NCI-H1417 treated with DMSO at 0.1 percent for 48 hours (cell line): ENCODE results near the gene FHL5.
A peak's percentile ranks its signal among the peaks of the same experiment; 100 is the strongest.
"Not testable (repeated sequence)": the region's sequence is repeated elsewhere in the genome, so short reads cannot be mapped to it uniquely, and the experiment has no call there.

ENCODE experiments used
- DNase-seq: peaks from one replicate; lab custom pipeline; 2025; lab: John Stamatoyannopoulos, UW

Gene FHL5

DNA sequence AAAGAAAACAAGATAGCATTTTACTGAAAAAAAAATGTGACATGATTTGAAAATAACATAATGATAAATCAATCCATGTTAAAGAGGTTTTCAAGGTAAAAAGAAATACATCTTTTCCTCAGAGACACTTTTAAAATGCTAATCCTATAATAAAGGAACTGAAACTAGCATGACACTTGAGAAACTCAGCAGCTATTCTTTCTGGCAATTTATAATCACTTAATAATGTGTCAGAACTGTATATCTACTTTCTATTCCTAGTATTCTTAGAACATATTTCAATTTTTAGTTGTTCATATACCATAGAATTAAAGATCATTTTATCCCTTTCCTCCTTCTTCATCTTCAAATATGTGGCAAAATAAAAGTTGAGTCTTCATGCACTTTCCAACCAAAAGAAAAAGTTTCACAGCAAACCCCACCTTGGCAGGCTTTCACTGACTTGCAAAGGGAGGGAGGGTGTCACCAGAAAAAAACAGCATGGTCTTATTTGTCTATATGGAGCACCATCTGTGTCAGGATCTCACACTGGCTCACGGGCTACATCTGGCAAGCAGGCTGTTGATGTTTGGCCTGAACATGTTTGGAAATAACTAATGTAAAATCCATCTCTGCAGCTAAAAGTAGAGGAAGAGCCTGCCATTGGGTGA, 48.5 kb downstream of the FHL5 start:
- no peak for DNase-seq

DNA sequence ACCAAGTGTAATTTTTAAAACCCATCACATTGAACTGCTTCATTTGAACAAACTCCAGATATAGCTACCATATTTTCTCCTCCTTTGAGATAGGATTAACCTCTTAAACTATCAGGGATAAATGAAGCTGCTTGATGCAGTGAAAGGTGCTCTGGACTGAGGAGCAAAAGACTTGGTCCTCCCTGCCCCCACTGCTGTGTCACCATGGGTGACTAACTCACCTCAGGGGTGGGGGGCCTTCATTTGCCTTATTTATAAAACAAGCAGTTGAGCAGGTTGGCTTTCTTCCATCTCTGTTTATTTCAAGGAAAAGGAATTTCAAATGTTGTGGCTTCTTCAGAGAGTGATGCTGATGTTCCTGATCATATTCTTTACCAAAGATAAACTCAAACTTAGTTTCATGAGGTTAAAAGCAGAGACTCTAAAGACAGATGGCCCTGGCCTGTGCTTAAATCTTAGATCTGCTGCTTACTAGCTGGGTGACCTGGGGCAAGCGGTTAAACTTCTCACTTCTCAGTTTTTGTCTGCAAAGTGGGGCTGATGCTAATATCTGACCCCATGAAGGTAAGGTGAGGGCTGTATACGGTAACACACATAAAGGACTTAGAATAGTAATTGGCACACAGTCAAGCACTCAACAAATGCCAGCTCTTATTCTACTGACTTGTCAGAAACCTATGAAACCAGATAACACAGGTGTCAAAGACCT, 50.5 kb downstream of the FHL5 start:
- no peak for DNase-seq

DNA sequence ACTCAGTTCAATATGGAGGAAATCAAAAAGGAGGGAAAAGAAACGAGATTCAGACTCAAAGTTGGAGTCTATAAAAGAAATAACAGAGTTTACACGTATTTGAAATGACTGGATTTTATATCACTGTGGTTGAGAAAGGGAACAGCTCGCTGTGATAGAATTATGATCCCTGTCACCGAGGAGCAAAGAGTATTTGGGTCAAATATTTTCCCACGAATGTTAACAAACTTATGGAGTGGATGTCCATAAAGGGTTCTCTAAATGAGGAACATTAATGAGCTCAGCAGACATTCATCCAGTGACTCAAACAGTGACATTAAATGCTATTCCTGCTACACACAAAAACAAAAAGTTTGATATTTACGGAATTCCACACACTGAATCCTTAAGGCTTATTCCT, 57.9 kb downstream of the FHL5 start:
- DNase-seq = no peak

DNA sequence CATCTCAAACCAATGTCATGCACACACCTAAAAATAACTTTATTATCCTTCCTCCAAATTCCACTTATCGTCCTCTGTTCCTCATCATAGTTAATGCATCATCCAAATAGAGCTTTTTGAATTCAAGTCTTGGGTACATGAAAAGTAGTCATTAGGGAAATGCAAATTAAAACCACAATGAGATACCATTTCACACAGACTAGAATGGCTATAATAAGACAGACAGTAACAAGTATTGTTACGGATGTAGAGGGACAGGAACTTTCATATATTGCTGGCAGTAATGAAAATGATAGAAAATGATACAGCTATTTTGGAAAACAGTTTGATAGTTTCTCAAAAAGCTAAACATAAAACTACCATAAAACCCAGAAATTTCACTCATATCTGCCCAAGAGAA, 59.1 kb downstream of the FHL5 start:
- DNase-seq = no peak

DNA sequence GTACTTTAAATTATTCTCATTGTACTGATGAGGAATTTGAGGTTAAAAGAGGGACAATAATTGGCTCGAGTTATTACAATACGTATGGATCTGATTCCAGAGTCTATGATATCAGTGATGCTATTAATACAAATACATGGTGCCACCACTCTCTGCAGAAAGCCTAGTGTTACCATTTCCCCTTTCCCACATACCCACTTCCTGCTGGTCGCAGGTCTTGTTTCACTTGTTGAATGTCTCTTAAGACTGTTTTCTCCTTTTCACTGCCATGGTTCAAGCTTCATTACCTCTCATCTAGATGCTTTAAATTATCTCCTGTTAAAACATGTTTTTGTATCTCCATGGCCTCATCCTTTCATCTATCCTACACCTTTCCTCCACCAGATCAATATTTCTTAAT, 62.0 kb downstream of the FHL5 start:
- DNase-seq = no peak

DNA sequence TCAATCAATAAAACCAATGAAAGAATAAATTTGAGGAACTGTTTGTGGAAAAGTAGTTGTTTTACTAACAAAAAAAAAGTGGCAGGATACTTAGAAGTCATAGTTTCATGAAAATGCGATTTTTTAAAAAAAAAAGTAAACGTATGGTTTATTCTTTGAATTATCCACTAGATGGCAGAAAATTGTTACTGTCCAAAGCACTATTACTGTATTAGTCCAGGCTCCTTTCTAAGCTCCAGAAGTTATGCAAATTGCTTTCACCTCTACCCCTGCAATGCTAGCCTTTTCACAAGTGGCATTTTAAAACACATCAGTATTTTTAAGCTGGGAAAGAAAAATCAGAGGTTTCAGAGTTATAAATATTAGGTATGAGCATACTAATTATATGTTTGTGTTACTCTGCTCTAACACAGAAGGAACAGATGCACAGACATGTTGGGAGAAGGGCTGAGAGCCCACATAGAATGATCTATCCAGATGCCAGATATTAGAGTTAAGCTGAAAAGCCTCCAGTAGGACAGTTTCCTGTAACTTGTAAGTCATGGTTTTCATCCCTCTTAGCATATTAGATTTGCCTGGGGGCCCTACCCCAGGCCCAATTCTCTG, 63.9 kb downstream of the FHL5 start:
- DNase-seq = peak; percentile 50

DNA sequence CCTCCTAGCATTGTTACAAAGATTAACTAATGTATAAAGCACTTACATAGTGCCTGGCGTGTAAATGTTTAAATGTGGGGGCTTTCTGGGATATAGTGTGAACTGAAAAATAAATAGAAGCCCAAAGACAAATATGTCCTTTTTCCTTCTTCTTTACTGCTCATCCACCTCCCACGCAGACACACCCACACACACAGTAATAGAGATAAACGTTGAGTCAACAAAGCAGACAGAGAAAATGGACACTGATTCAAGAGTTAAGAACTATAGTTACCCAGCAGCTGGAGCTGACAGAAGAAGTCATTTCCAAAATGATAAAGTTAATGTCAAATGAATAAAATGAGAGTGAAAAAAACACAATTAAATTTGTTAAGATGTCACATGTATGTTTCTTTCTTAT, 68.3 kb downstream of the FHL5 start:
- DNase-seq = no peak

DNA sequence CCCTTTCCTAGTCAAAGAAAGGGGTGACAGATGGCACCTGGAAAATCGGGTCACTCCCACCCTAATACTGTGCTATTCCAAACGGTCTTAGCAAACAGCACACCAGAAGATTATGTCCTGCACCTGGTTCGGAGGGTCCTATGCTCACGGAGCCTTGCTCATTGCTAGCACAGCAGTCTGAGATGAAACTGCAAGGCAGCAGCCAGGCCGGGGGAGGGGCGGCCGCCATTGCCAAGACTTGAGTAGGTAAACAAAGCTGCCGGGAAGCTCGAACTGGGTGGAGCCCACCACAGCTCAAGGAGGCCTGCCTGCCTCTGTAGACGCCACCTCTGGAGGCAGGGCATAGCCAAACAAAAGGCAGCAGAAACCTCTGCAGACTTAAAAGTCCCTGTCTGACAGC, 75.1 kb downstream of the FHL5 start:
- DNase-seq = not testable (repeated sequence)

DNA sequence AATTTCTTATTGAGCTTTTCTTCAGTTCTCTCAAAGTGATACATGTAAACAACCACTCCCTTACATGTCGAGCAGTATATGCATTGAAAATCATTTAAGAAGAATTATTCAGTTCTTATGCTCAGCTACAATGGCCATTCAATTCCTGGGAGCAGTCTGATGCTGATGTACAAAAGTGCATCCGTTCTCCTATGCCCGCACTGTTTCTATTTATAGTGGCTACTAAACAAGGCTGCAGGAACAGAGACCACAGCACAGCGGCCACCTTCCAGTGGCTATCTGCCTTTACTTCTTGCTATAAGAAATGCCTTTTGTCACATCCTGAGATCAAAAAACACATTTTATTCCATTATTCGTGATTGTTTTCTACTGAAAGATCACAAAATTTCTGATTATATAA, 82.2 kb downstream of the FHL5 start:
- no peak for DNase-seq

DNA sequence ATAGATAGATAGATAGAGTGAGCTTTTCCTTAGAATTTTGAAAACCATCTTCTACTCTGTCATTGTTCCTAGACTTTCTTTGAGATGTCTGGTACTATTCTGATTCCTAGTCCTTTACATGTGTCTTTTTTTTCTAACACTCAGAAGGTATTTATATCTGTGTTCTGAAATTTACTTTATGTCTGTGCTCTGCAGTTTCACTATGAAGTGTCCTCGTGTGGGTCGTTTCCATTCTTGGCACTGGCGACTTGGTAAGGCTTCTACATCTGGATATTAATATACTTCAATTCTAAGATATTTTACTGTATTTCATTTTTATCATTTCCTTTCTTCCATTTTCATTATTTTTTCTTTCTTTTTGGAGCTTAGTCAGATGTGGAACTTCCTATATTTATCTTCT, 87.0 kb downstream of the FHL5 start:
- DNase-seq = no peak

DNA sequence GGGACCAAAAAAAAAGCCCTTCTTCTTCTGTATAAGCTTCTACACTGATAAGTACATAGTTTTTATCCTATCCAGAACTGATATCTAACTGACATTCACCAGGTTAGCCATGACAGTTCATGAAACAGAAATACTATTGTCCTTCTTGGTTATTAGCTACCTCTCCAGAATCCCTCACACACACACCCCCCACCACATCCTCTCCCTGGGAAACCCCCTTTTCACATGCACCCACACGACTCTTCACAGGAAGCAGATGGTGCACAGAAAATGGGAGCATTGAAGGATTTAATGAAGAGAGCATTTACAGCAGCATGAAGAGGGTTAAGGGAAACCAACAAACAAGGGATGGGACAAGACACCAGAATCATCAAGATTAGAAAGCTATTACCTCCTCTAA, 88.9 kb downstream of the FHL5 start:
- no peak for DNase-seq

DNA sequence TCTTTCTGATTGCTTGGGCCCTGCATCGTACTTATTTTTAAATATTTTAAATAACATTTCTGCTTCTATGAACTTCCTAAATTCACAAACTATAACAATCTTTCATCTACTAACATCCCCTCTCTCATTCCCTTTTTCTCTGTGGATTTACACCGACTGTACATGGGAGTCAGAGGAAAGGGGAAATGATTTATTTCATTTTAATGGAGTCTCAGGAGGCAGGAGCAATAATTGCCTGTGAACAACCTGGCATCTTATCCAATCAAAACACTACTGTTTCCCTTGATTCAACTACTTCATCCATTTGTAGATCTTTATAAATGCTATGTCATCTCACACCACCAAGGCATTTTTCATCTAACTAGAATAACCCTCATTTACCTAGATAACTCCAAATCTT, 89.6 kb downstream of the FHL5 start:
- DNase-seq = no peak

DNA sequence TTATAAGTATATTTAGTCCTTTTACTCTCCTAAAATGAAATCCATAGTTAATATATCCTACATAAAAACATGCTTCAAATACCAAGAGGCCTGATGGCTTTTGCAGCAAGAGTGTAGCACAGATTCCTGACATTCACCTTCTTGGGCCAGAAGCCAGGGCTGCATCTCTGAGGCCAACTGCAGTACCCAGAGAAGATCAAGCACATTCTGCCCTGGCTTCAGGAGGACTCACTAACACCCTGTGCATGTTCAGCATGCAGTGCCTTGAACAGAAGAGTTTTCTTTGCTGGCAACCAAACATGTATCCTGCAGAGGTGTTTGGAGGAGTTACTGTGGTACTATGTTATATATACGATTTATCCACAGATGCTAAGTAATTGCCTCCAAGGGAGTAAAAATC, 90.3 kb downstream of the FHL5 start:
- DNase-seq = no peak

DNA sequence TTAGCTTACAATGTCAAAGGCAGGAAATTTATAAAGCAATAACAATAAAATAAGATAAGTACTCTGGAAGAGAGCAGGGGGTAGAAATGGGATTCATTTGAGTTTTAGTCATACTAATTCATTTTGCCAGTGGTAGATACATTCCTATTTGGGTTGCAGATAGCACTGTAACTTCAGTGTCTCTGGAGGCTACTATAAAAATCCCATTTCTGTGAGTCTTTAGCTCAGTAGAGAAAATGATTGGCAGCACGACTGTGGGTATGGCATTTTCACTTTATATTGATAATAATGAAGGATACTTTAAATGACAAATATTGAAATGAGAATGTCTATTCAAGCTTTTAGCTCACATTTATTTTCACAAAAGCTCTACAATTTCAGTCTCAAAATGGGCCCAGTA, 93.6 kb downstream of the FHL5 start:
- DNase-seq = no peak

DNA sequence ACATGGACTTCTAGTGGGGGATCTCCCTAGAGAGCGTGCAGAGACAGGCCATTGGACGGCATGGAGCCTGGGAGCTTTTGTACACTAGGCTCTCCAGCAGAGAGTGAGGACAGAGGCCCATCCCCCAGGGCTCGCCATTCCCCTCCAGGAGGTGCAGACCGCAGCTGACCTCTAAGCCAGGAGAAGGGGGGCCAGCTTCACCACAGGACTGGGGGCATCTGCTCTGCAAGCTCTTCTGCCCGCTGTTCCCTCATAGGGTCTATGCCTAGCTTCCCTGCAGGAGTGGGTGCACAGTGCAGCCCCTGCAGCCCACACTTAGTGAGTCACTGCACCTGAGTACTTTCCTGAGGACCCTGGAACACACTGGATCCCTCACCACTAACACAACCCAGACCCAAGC, 94.4 kb downstream of the FHL5 start:
- DNase-seq = no peak

DNA sequence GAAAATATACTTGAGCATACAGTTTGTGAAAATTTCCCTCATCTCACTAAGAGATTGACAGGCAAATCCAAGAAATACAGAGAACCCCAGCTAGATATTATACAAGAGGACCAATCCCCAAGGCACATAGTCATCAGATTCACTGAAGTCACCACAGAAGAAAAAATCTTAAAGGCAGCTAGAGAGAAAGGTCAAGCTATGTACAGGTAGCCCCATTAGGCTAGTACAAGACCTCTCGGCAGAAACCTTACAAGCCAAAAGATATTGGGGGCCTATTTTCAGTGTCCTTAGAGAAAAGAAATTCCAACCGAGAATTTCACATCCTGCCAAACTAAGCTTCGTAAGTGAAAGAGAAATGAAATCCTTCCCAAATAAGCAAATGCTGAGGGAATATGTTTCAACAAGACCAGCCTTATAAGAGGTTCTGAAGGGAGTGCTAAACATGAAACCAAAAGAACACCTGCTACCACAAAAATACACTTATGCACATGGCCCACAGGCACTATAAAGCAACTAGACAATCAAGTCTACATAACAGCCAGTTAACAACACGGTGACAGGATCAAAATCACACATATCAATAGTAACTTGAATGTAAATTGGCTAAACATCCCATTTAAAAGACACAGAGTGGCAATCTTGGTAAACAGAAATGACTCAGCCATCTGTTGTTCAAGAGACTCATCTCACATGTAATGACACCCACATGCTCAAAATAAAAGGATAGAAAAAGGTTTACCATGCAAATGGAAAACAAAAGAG, 96.3 kb downstream of the FHL5 start:
- DNase-seq = no peak
